Omental fat pad (tissue), 4 donors: ENCODE measurements around the gene LENG1. TPM values are rescaled to one million over a fixed set of nuclear protein-coding genes. Genes with fewer than 3 reads are reported as not detected.
A peak's percentile ranks its signal among the peaks of the same experiment; 100 is the strongest.

Experiments used
- ATAC-seq: fragments of 150-250 bp; one replicate; pipeline ENCODE4 v1.9.1; 2016; ENCODE audit warnings: mild to moderate bottlenecking, moderate library complexity; ENCODE audit not compliant: low FRiP score
- DNase-seq: peaks from one replicate; pipeline ENCODE4 v3.0.0-alpha.2; 2019; ENCODE audit warnings: low spot score
- CTCF ChIP-seq, 3 donors: fragments of 450-650 bp; IDR thresholded peaks; one replicate each; pipeline ENCODE4 v1.5.1; 2016 to 2017; ENCODE audit warnings: antibody characterized with exemption in 3 of 3, mild to moderate bottlenecking in 3 of 3, moderate library complexity in 2 of 3
- total RNA-seq, 4 donors: library from RNA; depleted of rRNA; stranded (reverse); fragments of >200 nt; gene quantifications; one replicate each; pipeline ENCODE4 v1.1.0, GENCODE V29; 2016

LENG1 gene
- total RNA-seq, 4 donors from 2014 or later, result 5.3 to 12.3 (median 7.4) TPM

GRCh38 chr19:54154603-54155345, 4.7 kb downstream of the LENG1 start:
- TF ChIP-seq CTCF (IDR thresholded peaks at IDR 0.05), result no peak
- ATAC-seq, result no peak
- no peak for DNase-seq

- no peak for TF ChIP-seq CTCF (IDR thresholded peaks at IDR 0.05)
- no peak for DNase-seq
- ATAC-seq, result no peak
Observed at GRCh38 chr19:54153731-54154326, 5.7 kb downstream of the LENG1 start.

GRCh38 chr19:54152878-54153524, 6.5 kb downstream of the LENG1 start:
- DNase-seq (no peak), ATAC-seq (peak; percentile 40)
- TF ChIP-seq CTCF (IDR thresholded peaks at IDR 0.05), result no peak

GRCh38 chr19:54152267-54152666, 7.3 kb downstream of the LENG1 start:
- no peak for TF ChIP-seq CTCF (IDR thresholded peaks at IDR 0.05)
- DNase-seq (no peak), ATAC-seq (no peak)

GRCh38 chr19:54151362-54152035, 8.0 kb downstream of the LENG1 start:
- no peak for TF ChIP-seq CTCF (IDR thresholded peaks at IDR 0.05)
- DNase-seq, result no peak
- ATAC-seq, result no peak

- DNase-seq (no peak), ATAC-seq (no peak)
- TF ChIP-seq CTCF (IDR thresholded peaks at IDR 0.05), result no peak
Observed at GRCh38 chr19:54149021-54149812, 10.3 kb downstream of the LENG1 start.
